Mucosa of descending colon (tissue), 3 donors: ENCODE results near the gene SH2D4B. TPM values are rescaled to one million over a fixed set of nuclear protein-coding genes. Genes with fewer than 3 reads are reported as not detected.

ENCODE experiments used
- ATAC-seq: fragments of 200-7000 bp; cut with Tn5 transposase; one replicate; pipeline ENCODE4 v1.9.1; 2020; ENCODE audit warnings: mild to moderate bottlenecking, moderate library complexity
- DNase-seq, 3 donors: peaks; one replicate each; pipeline ENCODE4 v3.0.0-alpha.2; 2020
- H3K36me3 ChIP-seq: fragments of 200-600 bp; one replicate; pipeline ENCODE4 v1.8.0; 2021; ENCODE audit warnings: low read depth, mild to moderate bottlenecking
- H3K4me1 ChIP-seq: fragments of 200-600 bp; one replicate; pipeline ENCODE4 v1.8.0; 2021; ENCODE audit warnings: low read depth, mild to moderate bottlenecking
- H3K4me3 ChIP-seq: fragments of 200-600 bp; one replicate; pipeline ENCODE4 v1.8.0; 2021; ENCODE audit warnings: mild to moderate bottlenecking
- H3K9me3 ChIP-seq: fragments of 200-600 bp; one replicate; pipeline ENCODE4 v1.8.0; 2021; ENCODE audit warnings: mild to moderate bottlenecking
- intact Hi-C, 2 donors: fragments of 100-400 bp; cut with DNase I in 1 of 2; cut with micrococcal nuclease in 1 of 2; formaldehyde crosslinking; loops; one replicate each; pipeline versions ENCODE4 v1.11.0 to v1.11.1; 2022; cut with DNase I, micrococcal nuclease
- total RNA-seq, 3 donors: library from RNA; stranded (reverse); fragmentation: NEBNext Ultra II Directional in 2 of 3; extraction: Animal tissue kit (Norgen Biotek cat#: 25700) in 2 of 3; gene quantifications; one replicate each; pipeline versions ENCODE4 v1.2.1 to v1.2.4, GENCODE V29; 2021 to 2023
- TF ChIP-seq, protein P1 (sequence below): fragments of 200-600 bp; IDR thresholded peaks from one replicate; pipeline ENCODE4 v1.8.0; 2022; ENCODE audit warnings: antibody characterized with exemption, mild to moderate bottlenecking
- donor health status: DM: no; HTN: no; CAD: no; lungs with moderate emphysema.
- donor health status: DM: no; HTN: no; CAD: no.
- donor health status: DM: no; HTN: yes; CAD: no.

The SH2D4B gene
- total RNA-seq, 3 donors from 2014 or later: not detected

DNA sequence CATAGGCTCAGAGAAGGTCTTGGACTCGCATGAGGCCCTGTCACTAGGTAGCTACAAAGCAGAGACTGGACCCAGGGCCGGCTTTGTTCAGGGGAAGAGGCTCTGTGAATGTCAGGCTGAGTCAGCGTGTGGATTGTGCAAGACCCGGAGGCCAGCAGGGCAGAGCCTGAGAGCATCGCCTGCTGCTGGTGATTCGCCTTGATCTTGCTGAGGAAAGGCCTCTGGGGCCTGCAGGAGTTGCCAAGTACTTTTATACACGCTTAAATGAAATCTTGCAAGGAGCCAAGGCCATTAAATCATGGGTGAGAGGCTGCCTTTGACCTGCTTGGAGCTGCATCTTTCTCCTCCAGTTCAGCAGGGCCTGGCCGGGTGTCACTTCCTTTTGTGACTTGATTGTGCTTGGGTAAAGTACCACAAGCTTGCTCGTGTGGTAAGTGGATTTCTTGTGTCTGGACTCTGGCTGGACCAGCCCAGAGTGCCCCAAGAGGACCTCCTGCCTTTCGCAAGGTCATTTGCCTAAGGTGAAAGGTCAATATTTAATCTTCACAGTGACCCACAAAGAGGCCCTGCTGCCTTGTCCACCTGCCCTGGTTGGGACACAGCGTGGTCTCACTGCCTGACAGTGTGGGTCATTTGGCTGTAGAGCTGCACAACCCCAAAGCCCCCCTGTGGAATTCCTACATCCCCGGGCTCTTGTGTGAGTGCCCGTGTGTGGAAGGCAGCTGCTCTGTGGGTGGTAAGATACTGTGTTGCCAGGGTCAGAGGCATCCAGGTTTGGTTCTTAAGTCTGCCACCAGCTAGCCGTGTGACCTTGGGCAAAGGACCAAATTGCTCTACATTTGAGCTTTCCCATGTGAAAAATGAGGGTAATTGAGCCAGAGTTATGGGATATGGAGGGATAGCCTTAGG lies 38.6 kb upstream of the SH2D4B start:
- H3K36me3 ChIP-seq: no peaks in the 10 kb centered on the region
- intact Hi-C loops: no loop called here
- TF ChIP-seq, protein P1, sequence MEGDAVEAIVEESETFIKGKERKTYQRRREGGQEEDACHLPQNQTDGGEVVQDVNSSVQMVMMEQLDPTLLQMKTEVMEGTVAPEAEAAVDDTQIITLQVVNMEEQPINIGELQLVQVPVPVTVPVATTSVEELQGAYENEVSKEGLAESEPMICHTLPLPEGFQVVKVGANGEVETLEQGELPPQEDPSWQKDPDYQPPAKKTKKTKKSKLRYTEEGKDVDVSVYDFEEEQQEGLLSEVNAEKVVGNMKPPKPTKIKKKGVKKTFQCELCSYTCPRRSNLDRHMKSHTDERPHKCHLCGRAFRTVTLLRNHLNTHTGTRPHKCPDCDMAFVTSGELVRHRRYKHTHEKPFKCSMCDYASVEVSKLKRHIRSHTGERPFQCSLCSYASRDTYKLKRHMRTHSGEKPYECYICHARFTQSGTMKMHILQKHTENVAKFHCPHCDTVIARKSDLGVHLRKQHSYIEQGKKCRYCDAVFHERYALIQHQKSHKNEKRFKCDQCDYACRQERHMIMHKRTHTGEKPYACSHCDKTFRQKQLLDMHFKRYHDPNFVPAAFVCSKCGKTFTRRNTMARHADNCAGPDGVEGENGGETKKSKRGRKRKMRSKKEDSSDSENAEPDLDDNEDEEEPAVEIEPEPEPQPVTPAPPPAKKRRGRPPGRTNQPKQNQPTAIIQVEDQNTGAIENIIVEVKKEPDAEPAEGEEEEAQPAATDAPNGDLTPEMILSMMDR: no peak
- H3K9me3 ChIP-seq: no peaks in the 10 kb centered on the region
- DNase-seq: peak; percentile 80 to 90 (median 81)
- ATAC-seq: peak; percentile 92
- H3K4me3 ChIP-seq: no peak overlapping the region
- H3K4me1 ChIP-seq: peaks cover 66% of the 10 kb centered on the region

DNA sequence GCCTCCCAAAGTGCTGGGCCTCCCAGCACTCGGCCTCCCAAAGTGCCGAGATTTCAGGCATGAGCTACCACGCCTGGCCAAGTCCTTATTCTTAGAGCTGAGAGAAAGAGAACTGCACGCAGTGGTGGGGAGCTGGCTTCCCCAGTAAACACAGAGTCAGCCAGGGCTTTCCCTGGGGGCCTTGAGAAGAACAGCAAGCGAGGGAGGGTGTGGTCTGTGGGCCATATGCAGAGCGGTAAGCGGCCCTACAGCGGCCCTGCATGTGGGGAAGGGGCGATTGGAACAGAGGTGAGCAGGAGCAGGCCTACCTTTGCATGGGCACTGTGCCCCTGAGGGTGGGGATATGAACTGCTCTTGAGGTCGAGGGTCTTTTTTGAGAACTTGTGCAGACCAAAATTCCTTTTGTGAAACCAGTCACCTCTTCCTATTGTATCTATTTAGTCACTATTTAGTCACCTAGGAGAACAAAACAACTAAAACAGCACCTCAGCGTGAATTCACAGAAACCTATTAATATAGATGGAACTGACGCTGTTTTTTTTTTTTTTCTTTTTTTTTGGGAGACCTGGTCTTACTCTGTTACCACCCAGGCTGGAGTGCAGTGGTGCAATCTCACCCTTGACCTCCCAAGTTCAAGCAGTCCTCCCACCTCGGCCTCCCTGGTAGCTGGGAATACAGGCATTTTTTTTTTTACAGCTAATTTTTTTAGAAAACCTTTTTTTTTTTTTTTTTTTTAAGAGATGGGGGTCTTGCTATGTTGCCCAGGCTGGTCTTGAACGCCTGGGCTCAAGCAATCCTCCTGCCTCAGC lies 36.9 kb upstream of the SH2D4B start:
- DNase-seq: no peak
- no peaks in the 10 kb centered on the region for H3K9me3 ChIP-seq
- intact Hi-C loops: no loop called here
- no peaks in the 10 kb centered on the region for H3K36me3 ChIP-seq
- no peak for ATAC-seq
- H3K4me3 ChIP-seq: no peak overlapping the region
- TF ChIP-seq, protein P1: no peak
- peaks cover 79% of the 10 kb centered on the region for H3K4me1 ChIP-seq

DNA sequence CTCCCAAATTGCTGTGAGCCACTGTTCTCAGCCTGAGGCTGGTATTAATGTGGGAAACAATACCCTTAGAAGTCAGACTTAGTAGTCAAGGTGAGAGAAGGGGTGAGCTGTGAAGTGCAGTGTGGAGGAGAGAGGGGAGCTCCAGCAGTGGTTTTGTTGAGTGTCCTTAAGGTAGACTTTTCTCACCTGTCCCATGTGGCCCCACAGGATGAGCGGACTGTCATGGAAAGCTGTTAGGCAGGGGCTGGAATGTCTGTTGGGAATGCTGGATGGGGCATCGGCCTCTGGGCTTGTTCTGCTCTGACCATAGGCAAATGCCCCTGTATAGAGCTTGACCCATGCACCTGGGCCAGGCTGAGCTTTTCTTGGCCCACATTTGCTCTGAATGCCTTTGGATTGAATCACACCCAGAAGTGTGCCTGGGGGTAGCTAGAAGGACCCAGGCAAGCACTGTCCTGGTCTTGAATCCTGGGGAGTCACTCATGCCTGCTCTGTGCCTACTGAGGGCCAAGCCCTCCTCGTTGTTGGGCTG lies 36.3 kb upstream of the SH2D4B start:
- no peak for DNase-seq
- intact Hi-C loops: no loop called here
- Histone ChIP-seq H3K4me1 (peaks cover 82% of the 10 kb centered on the region), H3K9me3 (no peaks in the 10 kb centered on the region), H3K4me3 (no peak overlapping the region), H3K36me3 (no peaks in the 10 kb centered on the region)
- no peak for ATAC-seq
- TF ChIP-seq, protein P1: no peak

DNA sequence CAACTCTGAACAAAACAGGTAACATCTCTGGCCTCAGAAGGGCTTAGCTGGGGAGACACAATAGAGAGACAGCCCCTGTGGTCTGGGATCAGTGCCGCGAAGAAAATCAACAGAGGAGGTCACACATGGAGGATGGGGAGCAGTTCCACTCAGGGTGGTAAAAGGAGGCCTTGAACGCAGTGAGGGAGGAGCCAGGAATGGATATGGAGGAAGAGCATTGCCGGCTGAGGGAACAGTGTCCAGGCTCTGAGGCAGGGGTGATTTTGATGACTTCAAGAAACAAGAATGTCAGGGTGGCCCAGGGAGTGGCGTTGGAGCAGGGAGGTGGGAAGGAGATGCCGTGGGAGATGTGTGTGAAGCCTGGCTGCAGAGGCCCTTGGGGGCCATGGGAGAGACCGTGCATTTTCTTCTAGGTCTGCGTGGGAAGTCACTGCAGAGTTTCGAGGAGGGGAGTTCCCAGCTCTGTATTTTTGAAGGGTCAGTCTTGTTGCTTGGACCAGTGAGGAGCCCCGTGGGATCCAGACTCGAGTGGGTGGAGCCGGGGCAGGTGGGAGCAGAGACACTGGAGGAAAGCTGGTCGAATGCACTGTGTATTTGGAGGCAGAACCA lies 35.7 kb upstream of the SH2D4B start:
- ATAC-seq (no peak), DNase-seq (no peak)
- Histone ChIP-seq H3K4me3 (no peak overlapping the region), H3K4me1 (peaks cover 77% of the 10 kb centered on the region), H3K9me3 (no peaks in the 10 kb centered on the region), H3K36me3 (no peaks in the 10 kb centered on the region)
- intact Hi-C loops: no loop called here
- TF ChIP-seq, protein P1: no peak
